Stomach (tissue), 4 donors: ENCODE data around the gene CHRNB4.

Experiments used
- CTCF ChIP-seq, 7 experiments: fragments of 450-650 bp in 4 of 7; fragments of 200-600 bp in 3 of 7; sonication (generic) in 3 of 7; IDR thresholded peaks; one replicate each; pipeline ENCODE4 v1.5.1; 2016 to 2019; ENCODE audit warnings: antibody characterized with exemption in 7 of 7, control low read depth in 2 of 7, mild to moderate bottlenecking in 1 of 7
- POLR2A ChIP-seq, 4 donors: fragments of 450-650 bp; IDR thresholded peaks; one replicate each; pipeline ENCODE4 v1.6.1; 2016; ENCODE audit warnings: antibody characterized with exemption in 4 of 4, control low read depth in 2 of 4, mild to moderate bottlenecking in 1 of 4, moderate library complexity in 1 of 4
- POLR2AphosphoS5 ChIP-seq, 3 donors: sonication (generic); formaldehyde crosslinking; IDR thresholded peaks; one replicate each; pipeline ENCODE4 v1.6.1; 2016; ENCODE audit warnings: antibody characterized with exemption in 3 of 3

DNA sequence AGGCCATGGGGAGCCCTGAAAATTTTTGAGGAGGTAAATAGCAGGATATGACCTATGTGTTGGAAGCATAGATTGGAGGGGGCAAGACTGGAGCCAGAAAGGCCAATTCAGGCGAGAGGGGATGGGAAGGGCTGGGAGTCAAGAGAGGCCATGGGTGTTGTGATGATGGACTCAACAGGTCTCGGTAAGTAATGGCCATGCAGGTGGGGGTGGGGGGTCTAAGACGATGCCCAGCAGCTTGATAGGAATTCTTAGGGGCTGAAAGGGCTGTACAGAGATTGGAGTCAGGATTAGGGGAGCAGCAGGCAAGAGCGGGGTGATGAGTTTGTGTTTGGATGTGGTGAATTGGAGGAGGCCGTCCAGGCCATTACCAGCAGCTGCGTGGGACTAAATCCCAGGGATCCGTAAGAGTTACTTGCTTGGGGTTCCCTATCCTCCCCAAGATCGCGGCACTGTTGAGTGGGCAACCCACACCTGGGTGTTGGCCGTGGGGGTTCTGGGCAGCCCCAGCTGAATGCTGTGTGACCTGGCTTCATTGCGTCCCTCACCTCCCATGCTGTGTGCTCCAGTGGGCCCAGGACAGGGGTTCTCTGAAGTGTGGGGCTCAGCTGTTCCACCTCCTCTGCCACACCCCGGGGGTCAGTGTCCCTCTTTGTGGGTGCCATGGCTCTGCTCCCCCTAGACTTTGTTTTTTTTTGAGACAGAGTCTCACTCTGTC lies 41.8 kb upstream of the CHRNB4 start:
- TF ChIP-seq POLR2A (IDR thresholded peaks at IDR 0.05) = no peak
- TF ChIP-seq CTCF (IDR thresholded peaks at IDR 0.05) = no peak
- TF ChIP-seq POLR2AphosphoS5 (IDR thresholded peaks at IDR 0.05) = no peak
